SU-DHL-6 (cell line): Measurements from ENCODE around the gene RPS6KA3.

ENCODE experiments used
- H2AFZ ChIP-seq: fragments of 200-600 bp; sonication (generic); 2 replicates; pipeline ENCODE4 v1.6.1; 2014; ENCODE audit warnings: low read depth, mild to moderate bottlenecking, moderate library complexity, mixed read lengths, antibody characterized with exemption, low read length; ENCODE audit not compliant: severe bottlenecking
- H3F3A ChIP-seq: fragments of 200-600 bp; shearing (Covaris generic); 2 replicates; pipeline ENCODE4 v1.6.0; 2016; ENCODE audit warnings: antibody characterized with exemption, mild to moderate bottlenecking; ENCODE audit not compliant: insufficient read depth
- H3K27ac ChIP-seq: fragments of 200-600 bp; sonication (generic); 2 replicates; pipeline ENCODE4 v1.5.1; 2016; ENCODE audit warnings: low read depth, mild to moderate bottlenecking, low read length, moderate library complexity, mixed read lengths
- H3K27me3 ChIP-seq: fragments of 200-600 bp; sonication (generic), shearing (Covaris generic); 2 replicates; pipeline ENCODE4 v1.6.0; 2014; ENCODE audit warnings: mild to moderate bottlenecking, low read length
- H3K36me3 ChIP-seq: fragments of 200-600 bp; sonication (generic); 2 replicates; pipeline ENCODE4 v1.6.1; 2014; ENCODE audit warnings: mild to moderate bottlenecking, low read length, mixed read lengths
- H3K4me2 ChIP-seq: fragments of 300-600, 200-600 bp; shearing (Covaris generic), sonication (generic); 2 replicates; pipeline ENCODE4 v1.6.0; 2014; ENCODE audit warnings: low read length, low read depth, mild to moderate bottlenecking; ENCODE audit not compliant: poor library complexity, severe bottlenecking
- H3K4me3 ChIP-seq: fragments of 200-600 bp; sonication (generic); 2 replicates; pipeline ENCODE4 v1.5.1; 2014; ENCODE audit warnings: antibody characterized with exemption, low read length, mild to moderate bottlenecking, mixed read lengths; ENCODE audit not compliant: insufficient read depth, poor library complexity, severe bottlenecking
- H3K79me2 ChIP-seq: fragments of 200-600 bp; sonication (generic); 2 replicates; pipeline ENCODE4 v1.6.1; 2014; ENCODE audit warnings: mild to moderate bottlenecking, low read length, moderate library complexity; ENCODE audit not compliant: insufficient read depth
- H3K9ac ChIP-seq: fragments of 200-600 bp; sonication (generic); 2 replicates; pipeline ENCODE4 v1.7.0; 2014; ENCODE audit warnings: mild to moderate bottlenecking, low read length
- H3K9me2 ChIP-seq: fragments of 200-600 bp; sonication (generic); replicated peaks from 2 replicates; pipeline ENCODE4 v1.6.1; 2014; ENCODE audit warnings: low read length; ENCODE audit not compliant: insufficient read depth
- H3K9me3 ChIP-seq: fragments of 200-600 bp; sonication (generic); 2 replicates; pipeline ENCODE4 v1.6.1; 2014; ENCODE audit warnings: low read length, mixed read lengths; ENCODE audit not compliant: insufficient read depth
- H4K20me1 ChIP-seq: fragments of 200-600 bp; sonication (generic); 2 replicates; pipeline ENCODE4 v1.6.1; 2014; ENCODE audit warnings: low read depth, mild to moderate bottlenecking, antibody characterized with exemption, low read length, moderate library complexity, mixed read lengths
- CTCF ChIP-seq: fragments of 200-600 bp; sonication (generic); IDR thresholded peaks from one replicate; pipeline ENCODE4 v1.5.1; 2017; ENCODE audit warnings: antibody characterized with exemption, mild to moderate bottlenecking, low read length, moderate library complexity; ENCODE audit not compliant: insufficient read depth, poor library complexity, severe bottlenecking
- EZH2phosphoT487 ChIP-seq: fragments of 200-600 bp; sonication (generic), shearing (Covaris generic); conservative IDR thresholded peaks from 2 replicates; pipeline ENCODE4 v1.6.1; 2018; ENCODE audit warnings: mild to moderate bottlenecking, antibody characterized with exemption, low read length, moderate library complexity, mixed read lengths

Gene RPS6KA3

GRCh38 chrX:20217271-20217670 lies 49.4 kb downstream of the RPS6KA3 start:
- Histone ChIP-seq H3F3A (no peaks in the 10 kb centered on the region; the same call in 1 of the 2 replicates), H3K4me2 (no peak overlapping the region), H3K9me2 (no peaks in the 10 kb centered on the region), H2AFZ (no peak overlapping the region), H4K20me1 (no peaks in the 10 kb centered on the region), H3K9me3 (no peaks in the 10 kb centered on the region), H3K27me3 (no peaks in the 10 kb centered on the region), H3K4me3 (no peak overlapping the region), H3K79me2 (no peaks in the 10 kb centered on the region), H3K36me3 (no peaks in the 10 kb centered on the region), H3K9ac (no peak overlapping the region), H3K27ac (no peak overlapping the region)
- TF ChIP-seq CTCF (no peak), EZH2phosphoT487 (no peak)

GRCh38 chrX:20215565-20215964 lies 51.1 kb downstream of the RPS6KA3 start:
- Histone ChIP-seq H3K4me3 (no peak overlapping the region), H3K9ac (no peak overlapping the region), H3K4me2 (no peak overlapping the region), H2AFZ (no peak overlapping the region), H3K9me3 (no peaks in the 10 kb centered on the region), H3K27me3 (no peaks in the 10 kb centered on the region), H3K27ac (no peak overlapping the region), H3K79me2 (no peaks in the 10 kb centered on the region), H4K20me1 (no peaks in the 10 kb centered on the region), H3K36me3 (no peaks in the 10 kb centered on the region), H3K9me2 (no peaks in the 10 kb centered on the region), H3F3A (no peaks in the 10 kb centered on the region)
- TF ChIP-seq EZH2phosphoT487, result no peak
- no peak for TF ChIP-seq CTCF

- Histone ChIP-seq H2AFZ (no peak overlapping the region), H3K79me2 (no peaks in the 10 kb centered on the region), H3K9me2 (no peaks in the 10 kb centered on the region), H3K27ac (no peak overlapping the region), H3K4me3 (no peak overlapping the region), H3K36me3 (no peaks in the 10 kb centered on the region), H3K9ac (no peak overlapping the region), H3K9me3 (no peaks in the 10 kb centered on the region), H3K27me3 (no peaks in the 10 kb centered on the region), H3F3A (no peaks in the 10 kb centered on the region), H3K4me2 (no peak overlapping the region), H4K20me1 (no peaks in the 10 kb centered on the region)
- TF ChIP-seq EZH2phosphoT487, result no peak
- TF ChIP-seq CTCF, result no peak
Observed at GRCh38 chrX:20212486-20213089, 54.1 kb downstream of the RPS6KA3 start.
